ENCODE results near the gene ZNF618.

The ZNF618 gene

GRCh38 chr9:114071197-114071795 is 195.2 kb downstream of the ZNF618 start:
- no peak for DNase-seq (ENCODE audit: low read depth, low spot score)
- TF ChIP-seq CTCF (IDR thresholded peaks at IDR 0.05; ENCODE audit: insufficient read depth, low read length, missing control alignments), result no peak
- no peak overlapping the region for H3K4me3 ChIP-seq (ENCODE audit: low read depth, low read length)
- POLR2A ChIA-PET, result no interaction called here
- CTCF ChIA-PET, result interaction anchor here (1.1 to 10.2 kb wide), 3 partner anchors 8 to 263 kb away, joined by 3 to 80 read pairs (median 4); no protein-coding TSS in a partner anchor

GRCh38 chr9:114072184-114073140 is 196.4 kb downstream of the ZNF618 start:
- H3K4me3 ChIP-seq (ENCODE audit: low read depth, low read length), result no peak overlapping the region
- no peak for DNase-seq (ENCODE audit: low read depth, low spot score)
- ChIA-PET POLR2A (no interaction called here), CTCF (interaction anchor here (1.1 to 10.2 kb wide), 2 partner anchors 10 to 265 kb away, joined by 3 to 80 read pairs; no protein-coding TSS in a partner anchor)
- no peak for TF ChIP-seq CTCF (IDR thresholded peaks at IDR 0.05; ENCODE audit: insufficient read depth, low read length, missing control alignments)

GRCh38 chr9:114075602-114076001 is 199.5 kb downstream of the ZNF618 start:
- H3K4me3 ChIP-seq (ENCODE audit: low read depth, low read length), result no peak overlapping the region
- POLR2A ChIA-PET, result no interaction called here
- CTCF ChIA-PET, result interaction anchor here (1.0 to 1.3 kb wide), 3 partner anchors 8 to 268 kb away, joined by 3 to 6 read pairs (median 4); no protein-coding TSS in a partner anchor
- DNase-seq (ENCODE audit: low read depth, low spot score), result no peak
- TF ChIP-seq CTCF (IDR thresholded peaks at IDR 0.05; ENCODE audit: insufficient read depth, low read length, missing control alignments), result no peak

DNA sequence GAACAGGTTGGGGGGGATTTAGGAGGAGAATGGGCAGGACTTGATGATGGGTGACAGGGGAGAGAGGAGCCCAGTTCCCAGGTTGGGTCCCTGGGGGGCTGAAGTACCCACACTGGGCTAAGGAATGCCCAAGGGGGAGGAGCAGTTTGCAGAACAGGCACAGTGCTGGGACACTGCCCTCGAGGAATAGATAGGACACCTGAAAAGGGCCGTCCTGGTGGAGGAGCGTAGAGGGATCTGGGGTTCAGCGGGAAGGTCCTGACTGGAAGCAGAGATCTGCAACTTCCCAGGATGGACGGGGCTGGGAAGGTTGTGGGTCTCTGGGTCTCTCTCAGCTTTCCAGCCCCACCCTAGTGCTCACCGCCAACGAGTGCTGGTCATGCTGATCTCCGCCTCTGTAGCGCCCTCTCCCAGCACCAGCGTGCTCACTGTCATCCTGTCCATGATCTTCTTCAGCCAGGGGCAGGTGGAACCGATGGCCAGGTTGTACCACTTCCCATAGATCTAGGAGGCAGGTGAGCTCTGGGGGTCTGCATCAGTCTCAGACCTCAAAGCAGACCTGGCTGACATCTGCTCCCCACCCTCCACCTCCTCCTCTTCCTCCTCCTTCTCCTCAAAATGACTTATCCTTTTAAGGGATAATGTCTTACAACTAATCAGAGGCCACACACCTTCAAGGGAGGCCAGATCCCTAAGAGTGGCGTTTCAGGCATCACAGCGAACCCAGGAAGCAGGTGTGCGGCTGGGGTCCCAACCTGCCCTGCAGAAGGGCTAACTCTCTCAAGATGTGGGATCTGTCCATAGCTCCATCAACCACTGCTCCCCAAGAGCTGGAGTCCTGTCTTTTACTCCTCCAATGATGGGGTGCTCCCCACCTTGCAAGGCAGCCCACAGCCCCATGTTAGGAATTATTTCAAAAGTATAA is 200.4 kb downstream of the ZNF618 start:
- POLR2A ChIA-PET, result no interaction called here
- CTCF ChIA-PET, result interaction anchor here (0.6 to 1.9 kb wide), 2 partner anchors 215 to 395 kb away, joined by 3 to 9 read pairs; no protein-coding TSS in a partner anchor
- no peak for DNase-seq (ENCODE audit: low read depth, low spot score)
- no peak overlapping the region for H3K4me3 ChIP-seq (ENCODE audit: low read depth, low read length)
- no peak for TF ChIP-seq CTCF (IDR thresholded peaks at IDR 0.05; ENCODE audit: insufficient read depth, low read length, missing control alignments)

- no peak overlapping the region for H3K4me3 ChIP-seq (ENCODE audit: low read depth, low read length)
- TF ChIP-seq CTCF (IDR thresholded peaks at IDR 0.05; ENCODE audit: insufficient read depth, low read length, missing control alignments), result no peak
- ChIA-PET CTCF (interaction anchor here (0.6 to 2.2 kb wide), 4 partner anchors 10 to 396 kb away, joined by 3 to 9 read pairs (median 6); no protein-coding TSS in a partner anchor), POLR2A (no interaction called here)
- no peak for DNase-seq (ENCODE audit: low read depth, low spot score)
Observed at GRCh38 chr9:114077162-114077837, 201.2 kb downstream of the ZNF618 start.
